Retinal pigment epithelial cell (primary cell): ENCODE results near the gene FILIP1.
A peak's percentile ranks its signal among the peaks of the same experiment; 100 is the strongest.

Experiments
- DNase-seq: peaks from one replicate; pipeline ENCODE4 v3.0.0-alpha.2; 2010; ENCODE audit warnings: low read depth
- H3K4me3 ChIP-seq: 2 replicates; pipeline ENCODE4 v1.5.1; 2011; ENCODE audit warnings: mild to moderate bottlenecking, low read length, control low read depth, moderate library complexity
- TF ChIP-seq, protein P1 (sequence below): conservative IDR thresholded peaks from 2 replicates; pipeline ENCODE4 v1.5.1; 2011; ENCODE audit warnings: low read depth, low read length, control low read depth, inconsistent platforms

Gene FILIP1

DNA sequence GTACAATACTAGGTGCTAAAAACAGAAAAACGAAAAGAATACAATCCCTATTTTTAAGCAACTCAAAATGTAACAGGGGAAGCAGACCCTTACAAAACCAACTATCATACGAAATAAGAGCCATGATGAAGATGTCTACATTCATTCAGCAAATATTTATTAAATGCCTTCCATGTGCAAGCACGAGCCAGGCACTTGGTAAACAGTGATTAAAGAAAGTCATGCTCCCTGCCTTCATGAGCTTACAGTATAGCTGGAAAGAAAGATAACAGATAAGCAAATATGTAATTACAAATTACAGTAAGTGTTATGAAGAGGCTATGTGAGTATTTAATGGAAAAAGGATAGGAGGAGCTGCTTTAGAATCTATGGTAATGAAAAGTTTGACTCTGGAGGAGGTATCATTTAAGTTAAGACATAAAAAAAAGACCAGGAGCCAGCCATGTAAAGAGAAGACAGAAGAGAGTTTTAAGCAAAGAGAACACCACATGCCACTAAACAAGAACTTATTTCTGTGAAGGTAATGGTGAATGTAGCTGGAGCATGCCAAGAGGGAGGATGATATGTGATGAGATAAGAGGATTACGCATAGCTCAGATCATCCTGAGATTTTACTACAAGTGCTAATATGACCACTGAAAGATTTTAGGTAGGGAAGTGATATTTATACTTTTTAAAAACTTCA lies 230.7 kb downstream of the FILIP1 start:
- H3K4me3 ChIP-seq: no peak overlapping the region
- TF ChIP-seq, protein P1, sequence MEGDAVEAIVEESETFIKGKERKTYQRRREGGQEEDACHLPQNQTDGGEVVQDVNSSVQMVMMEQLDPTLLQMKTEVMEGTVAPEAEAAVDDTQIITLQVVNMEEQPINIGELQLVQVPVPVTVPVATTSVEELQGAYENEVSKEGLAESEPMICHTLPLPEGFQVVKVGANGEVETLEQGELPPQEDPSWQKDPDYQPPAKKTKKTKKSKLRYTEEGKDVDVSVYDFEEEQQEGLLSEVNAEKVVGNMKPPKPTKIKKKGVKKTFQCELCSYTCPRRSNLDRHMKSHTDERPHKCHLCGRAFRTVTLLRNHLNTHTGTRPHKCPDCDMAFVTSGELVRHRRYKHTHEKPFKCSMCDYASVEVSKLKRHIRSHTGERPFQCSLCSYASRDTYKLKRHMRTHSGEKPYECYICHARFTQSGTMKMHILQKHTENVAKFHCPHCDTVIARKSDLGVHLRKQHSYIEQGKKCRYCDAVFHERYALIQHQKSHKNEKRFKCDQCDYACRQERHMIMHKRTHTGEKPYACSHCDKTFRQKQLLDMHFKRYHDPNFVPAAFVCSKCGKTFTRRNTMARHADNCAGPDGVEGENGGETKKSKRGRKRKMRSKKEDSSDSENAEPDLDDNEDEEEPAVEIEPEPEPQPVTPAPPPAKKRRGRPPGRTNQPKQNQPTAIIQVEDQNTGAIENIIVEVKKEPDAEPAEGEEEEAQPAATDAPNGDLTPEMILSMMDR: no peak
- DNase-seq: no peak

DNA sequence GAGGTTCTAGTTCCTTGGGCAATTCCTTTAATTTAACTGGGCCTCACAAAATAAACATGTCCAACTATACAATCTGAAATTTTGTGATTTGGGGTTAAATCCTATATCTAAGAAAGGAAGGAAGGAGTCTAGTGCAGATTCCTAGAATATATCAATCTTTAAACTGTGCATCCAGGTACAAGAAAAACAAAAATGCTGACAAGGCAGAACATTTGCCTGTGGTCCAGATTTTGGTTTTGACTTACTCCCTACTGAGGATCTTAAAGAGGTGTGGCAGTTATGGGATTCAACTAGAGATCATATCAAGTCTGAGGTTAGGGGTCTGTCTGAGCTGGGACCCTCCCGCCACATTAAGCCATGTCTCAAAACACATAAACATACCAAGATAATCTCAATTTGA lies 232.3 kb downstream of the FILIP1 start:
- DNase-seq: no peak
- H3K4me3 ChIP-seq: no peak overlapping the region
- TF ChIP-seq, protein P1: no peak

DNA sequence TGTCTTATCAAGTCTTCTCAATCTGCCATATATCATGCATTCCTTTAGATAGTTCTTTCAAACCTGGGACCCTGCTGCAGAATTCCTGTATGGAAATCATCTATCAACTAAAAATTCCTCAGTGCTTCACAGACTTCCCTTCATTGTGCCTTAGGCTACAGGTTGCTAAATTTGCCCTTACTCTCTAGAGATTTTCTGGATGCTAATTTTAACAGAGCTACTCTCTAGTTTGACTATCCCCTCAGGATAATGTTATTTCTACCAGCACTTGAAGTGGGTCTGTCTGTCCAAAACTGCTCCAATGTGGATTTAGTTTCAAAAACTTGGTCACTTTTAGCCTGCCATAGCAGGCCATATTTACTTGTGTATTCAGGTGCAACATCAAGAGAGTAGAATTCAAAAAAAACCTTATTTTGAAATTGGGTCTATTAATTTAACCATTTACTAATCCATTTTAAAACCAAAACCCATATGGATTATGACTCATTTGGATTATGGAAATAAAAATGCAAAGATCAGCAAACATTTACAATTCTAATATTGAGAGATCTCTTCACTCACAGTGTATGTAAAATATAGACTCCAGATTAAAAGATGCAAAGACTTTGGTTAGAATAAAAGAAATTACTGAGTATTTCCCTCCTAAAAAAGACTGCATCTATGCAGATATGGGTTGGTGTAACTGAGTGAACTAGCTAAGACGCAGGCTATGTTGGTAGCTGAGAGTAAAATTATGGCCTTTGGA lies 236.1 kb downstream of the FILIP1 start:
- TF ChIP-seq, protein P1: no peak
- no peak overlapping the region for H3K4me3 ChIP-seq
- DNase-seq: no peak

DNA sequence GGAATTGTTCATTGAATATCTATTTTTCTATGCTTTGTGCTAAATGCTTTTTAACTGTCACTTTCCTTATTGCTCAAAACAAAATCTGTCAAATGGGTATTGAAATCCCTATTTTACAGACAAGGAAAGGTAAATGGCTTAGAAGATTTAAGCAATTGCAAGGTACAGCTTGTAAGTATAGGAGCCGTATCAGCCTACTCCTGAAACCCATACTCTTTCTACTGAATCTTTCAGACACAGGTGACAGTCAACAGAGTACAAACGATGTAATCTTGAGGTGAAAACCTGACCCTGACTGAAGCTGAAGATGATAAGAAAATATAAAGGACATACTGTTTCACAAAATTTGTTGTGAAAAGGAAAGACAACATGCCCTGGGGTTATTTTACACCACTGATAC lies 243.0 kb downstream of the FILIP1 start:
- H3K4me3 ChIP-seq: no peak overlapping the region
- DNase-seq: no peak
- TF ChIP-seq, protein P1: no peak

DNA sequence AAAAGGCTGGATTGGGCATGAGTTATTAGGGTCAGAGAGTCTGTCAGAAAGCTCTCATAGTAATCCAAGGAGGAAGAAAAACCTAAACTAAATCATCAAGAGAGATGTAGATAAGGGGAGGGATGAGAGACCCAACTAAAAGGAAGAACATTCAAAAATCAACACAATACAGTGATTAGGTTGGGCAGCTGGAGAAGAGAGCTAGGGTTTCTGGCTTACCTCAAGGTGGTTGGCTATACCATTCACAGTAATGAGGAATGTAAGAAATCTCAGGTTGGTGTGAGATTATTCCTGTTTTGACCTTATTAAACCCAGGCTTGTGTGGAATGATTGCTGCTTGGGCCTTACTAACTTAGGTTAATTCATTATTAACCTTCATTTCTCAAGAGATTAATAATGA lies 243.8 kb downstream of the FILIP1 start:
- TF ChIP-seq, protein P1: no peak
- DNase-seq: no peak
- H3K4me3 ChIP-seq: no peak overlapping the region

DNA sequence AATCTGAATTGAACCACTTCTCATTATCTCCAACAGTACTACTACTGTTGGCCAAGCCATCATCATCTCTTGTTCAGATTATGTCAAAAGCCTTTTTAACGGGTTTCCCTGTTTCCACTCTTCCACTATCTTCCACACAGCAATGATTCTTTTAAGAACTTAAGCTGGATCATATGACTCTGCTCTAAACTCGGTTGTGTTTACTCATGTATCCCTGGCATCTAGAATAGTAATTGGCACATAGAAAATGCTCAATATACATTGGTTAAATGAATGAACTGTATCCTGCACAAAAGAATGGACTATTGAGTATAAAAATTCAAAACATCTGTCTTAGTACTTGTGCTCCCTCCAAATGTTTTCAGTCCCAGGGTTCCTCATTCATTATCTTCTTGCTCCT lies 247.2 kb downstream of the FILIP1 start:
- H3K4me3 ChIP-seq: no peak overlapping the region
- peak; percentile 40 for DNase-seq
- TF ChIP-seq, protein P1: no peak
